CD4-positive, alpha-beta T cell treated with Interleukin-17A for 1 hour (primary cell): Measurements from ENCODE around the gene CCDC3.

Experiments used
- DNase-seq: peaks from one replicate; pipeline ENCODE4 v3.0.0-alpha.2; 2020

CCDC3 gene

DNA sequence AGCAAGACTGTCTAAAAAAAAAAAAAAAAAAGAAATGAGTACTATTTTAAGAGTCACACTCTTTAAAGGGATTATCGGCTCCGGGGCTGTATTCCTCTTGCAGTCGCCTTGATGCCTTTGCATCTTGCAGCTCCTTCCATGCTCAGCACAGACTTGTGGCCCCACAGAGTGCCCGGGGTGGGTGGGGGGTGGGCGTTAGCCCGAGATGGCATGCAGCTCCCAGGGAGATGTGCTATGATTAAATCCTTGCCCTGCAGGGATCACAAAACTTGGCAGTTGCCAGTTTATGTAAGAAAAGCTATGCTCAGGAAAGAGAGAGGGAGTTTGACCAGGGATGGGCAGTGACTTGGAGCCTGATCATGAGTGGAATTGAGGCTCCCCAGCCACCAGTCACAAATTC lies 81.9 kb downstream of the CCDC3 start:
- DNase-seq, result no peak

DNA sequence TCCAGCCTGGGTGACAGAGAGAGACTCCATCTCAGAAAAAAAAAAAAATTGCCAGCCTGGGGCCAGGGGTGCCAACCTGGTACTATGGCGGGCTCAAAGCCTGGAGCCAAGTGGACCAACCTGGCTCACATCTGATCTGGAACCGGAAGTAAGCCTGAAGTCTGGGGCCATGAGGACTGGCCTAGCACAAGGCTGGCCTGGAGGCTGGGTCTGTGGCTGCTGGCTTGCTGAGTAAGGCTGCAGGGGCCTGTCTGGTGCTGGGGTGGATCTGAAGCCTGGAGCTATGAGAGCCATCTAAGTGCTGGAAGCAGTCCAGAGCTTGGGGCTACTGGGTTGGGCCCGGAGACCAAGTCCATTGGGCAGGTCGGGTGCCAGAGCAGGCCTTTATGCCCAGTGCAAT lies 84.9 kb downstream of the CCDC3 start:
- no peak for DNase-seq

DNA sequence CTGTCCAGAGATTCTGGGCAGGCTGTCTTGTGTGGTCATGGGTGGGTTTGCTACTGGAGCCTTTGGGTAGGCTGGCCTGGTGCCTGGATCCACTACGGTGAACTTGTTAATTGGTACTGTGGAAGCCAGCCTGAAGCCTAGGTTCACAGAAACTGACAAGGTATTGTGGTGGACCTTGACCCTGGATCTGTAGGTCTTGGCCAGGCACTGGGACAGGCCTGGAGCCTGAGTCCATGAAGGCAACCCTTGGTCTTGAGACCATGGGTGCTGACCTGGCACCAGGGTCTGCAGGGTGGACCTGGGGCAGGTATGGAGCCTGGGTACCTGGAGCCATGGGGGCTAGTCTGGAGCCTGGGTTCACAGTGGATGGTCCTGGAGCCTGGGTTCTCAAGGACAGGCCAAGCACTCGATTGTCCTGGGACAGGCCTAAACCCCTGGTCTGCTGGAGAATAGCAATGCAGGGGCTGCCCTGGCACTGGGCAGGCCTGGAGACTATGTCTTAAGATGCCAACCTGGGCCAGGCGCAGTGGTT lies 85.8 kb downstream of the CCDC3 start:
- DNase-seq, result no peak

DNA sequence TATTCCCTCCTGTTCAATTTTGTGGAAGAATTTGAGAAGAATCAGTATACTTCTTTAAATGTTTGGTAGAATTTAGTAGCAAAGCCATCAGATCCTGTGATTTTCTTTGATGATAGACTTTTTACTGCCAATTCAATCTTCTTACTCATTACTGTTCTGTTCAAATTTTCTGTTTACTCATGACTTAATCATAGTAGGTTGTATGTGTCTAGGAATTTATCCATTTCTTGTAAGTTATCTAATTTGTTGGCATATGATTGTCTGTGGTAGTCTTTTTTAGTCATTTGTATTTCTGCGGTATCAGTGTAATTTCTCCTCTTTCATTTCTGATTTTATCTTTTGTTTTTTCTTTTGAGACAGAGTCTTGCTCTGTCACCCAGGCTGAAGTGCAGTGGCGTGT lies 87.4 kb downstream of the CCDC3 start:
- DNase-seq, result no peak

DNA sequence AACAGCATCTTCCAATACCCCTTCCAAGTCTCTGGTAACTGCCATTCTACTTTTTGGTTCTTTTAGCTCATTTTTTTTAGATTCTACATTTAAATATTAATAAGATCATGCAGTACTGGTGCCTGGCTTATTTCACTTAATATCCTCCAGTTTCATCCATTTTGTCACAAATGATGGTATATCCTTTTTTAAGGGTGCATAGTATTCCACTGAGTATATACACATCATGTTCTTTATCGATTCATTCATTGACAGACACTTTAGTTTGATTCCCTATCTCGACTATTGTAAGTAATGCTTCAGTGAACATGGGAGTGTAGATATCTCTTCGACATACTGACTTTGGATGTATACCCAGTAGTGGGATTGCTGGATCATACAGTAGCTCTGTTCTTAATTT lies 89.7 kb downstream of the CCDC3 start:
- DNase-seq, result no peak

DNA sequence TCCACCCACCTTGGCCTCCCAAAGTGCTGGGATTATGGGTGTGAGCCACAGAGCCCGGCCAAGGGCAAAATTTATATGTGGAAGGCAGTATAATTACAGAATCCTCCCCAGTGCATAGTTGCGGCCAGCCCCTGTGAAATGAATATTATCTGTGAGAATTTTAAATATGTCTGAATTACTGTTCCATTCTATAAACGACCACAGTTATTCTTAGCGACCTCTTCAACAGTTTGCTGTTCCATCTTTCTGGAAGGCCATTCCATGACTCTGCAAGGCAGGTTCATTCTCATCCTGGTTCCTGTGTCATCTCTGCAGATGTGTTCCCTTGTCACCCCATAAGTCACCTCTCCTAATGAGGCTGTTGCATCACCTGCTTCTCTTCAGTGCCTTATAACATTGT lies 90.7 kb downstream of the CCDC3 start:
- no peak for DNase-seq

- no peak for DNase-seq
Observed at GRCh38 chr10:12909836-12910185, 91.7 kb downstream of the CCDC3 start.

GRCh38 chr10:12909182-12909835 lies 92.2 kb downstream of the CCDC3 start:
- DNase-seq, result no peak

DNA sequence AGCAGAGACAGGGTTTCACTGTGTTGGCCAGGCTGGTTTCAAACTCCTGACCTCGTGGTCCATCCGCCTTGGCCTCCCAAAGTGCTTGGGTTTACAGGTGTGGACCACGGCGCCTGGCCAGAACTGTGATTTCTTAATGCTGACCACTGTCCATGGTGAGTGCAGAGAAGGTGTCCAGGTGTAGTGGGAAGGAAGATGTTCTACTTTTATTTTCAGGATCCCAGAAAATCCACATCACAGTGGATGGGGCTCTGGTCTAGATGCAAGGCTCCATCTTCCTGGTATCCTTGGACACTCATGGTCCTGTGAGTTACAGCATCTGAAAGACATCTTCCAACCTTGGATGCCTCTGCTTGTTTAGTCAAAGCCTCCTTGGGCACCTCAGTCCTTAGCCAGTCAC lies 92.7 kb downstream of the CCDC3 start:
- DNase-seq, result no peak

DNA sequence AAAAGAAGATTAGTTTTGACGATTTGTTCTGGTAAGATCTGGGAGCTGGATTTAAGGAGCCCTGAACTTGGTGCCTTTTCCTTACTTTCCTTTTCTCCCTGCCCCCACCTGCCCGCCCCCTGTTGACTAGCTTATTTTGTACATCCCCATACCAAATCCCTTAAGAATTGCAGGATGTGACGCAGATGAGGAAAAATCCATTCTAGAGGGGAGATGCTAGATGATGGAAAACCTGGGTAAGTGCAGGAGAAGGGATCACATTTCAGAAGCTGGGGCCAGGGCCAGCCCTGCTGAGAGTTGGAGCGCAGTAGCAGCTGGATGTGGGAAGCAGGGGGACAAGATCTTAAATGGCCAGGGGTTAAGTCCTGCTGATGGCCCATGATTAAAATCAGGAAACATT lies 93.9 kb downstream of the CCDC3 start:
- no peak for DNase-seq

GRCh38 chr10:12906051-12906541 lies 95.4 kb downstream of the CCDC3 start:
- DNase-seq, result no peak

DNA sequence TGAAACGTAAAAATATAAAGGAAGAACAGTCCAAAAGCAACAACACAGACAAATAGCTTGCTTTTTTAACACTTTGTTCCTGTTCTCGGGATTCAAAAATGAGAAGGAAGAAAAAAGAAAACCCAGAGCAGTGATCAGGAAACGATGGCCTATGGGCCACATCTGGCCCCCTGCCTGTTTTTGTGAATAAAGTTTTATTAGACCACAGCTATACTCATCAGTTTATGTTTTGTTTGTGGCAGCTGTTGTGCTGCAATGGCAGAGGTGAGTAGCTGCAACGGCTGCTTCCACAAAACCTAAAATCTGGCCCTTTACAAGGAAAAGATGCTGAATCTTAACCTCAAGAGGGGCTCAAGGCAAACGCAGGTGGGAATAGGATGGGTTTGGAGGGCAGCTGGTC lies 96.4 kb downstream of the CCDC3 start:
- DNase-seq, result no peak

- no peak for DNase-seq
Observed at GRCh38 chr10:12902851-12903358, 98.6 kb downstream of the CCDC3 start.

DNA sequence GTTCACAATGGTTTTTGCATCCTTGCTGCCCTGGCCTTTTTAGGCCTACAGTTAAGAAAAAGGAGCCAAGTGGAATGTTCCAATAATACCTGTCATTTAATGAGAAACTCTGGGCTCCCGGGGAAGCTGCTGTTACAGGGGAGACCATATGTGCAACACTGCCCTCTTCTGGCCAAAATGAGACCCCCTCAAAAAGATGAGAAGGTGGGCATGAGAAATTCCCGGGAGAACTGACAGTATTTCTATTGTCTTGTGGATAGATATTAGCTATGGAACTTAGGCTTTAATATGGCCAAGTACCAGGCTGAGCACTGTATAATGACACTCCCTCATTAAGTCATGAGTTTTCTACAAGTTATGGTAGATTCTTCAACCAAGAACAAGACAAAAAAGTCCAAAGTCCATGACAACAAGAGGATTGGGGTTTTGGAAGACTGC lies 99.4 kb downstream of the CCDC3 start:
- DNase-seq, result peak; percentile 49

DNA sequence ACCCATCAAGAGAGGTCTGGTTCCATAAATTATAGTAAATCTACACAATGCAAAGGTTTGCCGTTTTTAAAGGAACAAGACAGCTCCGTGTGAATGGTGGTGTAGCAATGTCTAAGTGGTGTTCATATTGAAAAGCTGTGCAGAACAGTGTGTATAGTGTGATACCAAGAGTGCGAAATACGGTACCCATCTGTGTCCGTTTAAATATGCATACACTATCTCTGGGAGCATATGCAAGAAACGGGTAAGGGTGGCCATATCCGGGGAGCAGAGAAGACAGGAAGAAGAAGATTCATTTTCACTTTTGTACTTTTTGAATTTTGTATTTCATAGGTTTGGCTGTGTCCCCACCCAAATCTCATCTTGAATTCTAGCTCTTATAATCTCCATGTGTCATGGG lies 102.0 kb downstream of the CCDC3 start:
- DNase-seq, result no peak

DNA sequence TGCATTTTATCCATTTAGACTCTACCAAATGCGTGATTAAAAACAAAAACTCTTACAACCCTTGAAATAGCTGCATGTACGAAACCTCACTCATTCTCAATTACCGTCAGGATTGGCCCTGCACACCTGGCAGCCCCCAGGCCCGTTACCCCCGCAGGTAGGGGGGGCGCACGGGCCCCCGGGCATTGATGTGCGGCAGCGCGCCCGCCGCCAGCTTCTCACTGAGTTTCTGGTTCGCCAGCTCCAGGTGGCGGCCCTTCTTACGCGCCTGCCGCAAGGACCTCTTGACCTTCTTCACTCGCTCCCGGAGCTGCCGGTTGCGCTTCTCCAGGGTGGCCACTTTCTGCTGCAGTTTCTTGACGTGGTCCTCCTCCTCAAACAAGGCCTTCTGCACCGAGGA lies 103.2 kb downstream of the CCDC3 start:
- DNase-seq, result no peak

DNA sequence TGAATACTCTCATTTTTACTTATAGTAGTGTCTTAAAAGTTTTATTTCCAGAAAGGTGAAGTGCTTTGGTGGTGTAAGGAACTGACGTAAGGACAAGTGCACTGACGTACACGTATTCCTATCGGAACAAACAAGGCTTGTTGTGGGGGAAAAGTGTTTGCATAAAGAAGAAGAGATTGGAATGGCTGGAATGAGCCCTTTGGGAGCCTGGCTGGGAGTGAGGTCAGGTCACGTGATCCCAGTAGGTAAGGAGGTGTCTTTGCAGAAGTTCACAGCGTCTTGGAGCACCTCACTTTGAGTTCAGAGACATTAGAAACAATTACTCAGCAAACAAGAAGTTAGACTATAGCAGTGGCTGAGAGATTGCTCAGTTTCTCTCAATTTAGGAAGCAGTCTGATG lies 104.2 kb downstream of the CCDC3 start:
- DNase-seq, result no peak

- no peak for DNase-seq
Observed at GRCh38 chr10:12896251-12896650, 105.3 kb downstream of the CCDC3 start.

GRCh38 chr10:12892924-12893323 lies 108.6 kb downstream of the CCDC3 start:
- no peak for DNase-seq

- no peak for DNase-seq
Observed at GRCh38 chr10:12890958-12891357, 110.6 kb downstream of the CCDC3 start.

DNA sequence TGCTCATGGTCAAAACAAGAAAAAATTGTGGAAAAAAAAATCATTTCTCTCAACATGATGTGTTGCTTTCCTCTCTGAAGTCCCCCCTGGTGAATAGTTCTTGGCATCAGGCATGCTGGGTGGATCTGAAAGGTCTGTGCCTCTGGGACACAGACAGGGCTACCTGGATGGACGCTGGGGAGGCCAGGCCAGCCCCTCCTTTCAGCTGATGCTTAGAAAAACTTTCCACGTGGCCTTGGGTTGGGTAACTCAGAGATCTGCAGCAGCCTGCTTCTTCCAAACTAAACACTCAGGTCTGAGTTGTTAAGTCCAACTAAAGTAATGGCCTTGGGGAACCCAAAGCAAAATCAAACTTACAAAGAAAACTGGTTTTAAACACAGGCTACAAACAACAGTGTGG lies 113.0 kb downstream of the CCDC3 start:
- DNase-seq, result no peak

- DNase-seq, result no peak
Observed at GRCh38 chr10:12887780-12888179, 113.7 kb downstream of the CCDC3 start.

DNA sequence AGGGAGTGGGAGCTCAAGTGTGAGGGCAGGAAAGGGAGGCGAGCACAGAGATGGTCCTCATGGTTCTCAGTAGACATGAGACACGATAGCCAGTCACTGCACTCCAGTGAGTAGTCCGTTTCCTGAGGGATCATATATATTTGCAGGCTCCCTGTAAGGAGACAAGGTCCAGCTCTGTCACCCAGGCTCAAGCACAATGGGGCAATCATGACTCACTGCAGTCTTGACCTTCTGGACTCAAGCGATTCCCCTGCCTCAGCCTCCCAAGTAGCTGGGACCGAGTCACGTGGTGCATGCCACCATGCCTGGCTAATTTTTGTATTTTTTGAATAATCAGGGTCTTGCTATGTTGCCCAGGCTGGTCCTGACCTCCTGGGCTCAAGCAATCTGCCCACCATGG lies 116.7 kb downstream of the CCDC3 start:
- DNase-seq, result no peak

DNA sequence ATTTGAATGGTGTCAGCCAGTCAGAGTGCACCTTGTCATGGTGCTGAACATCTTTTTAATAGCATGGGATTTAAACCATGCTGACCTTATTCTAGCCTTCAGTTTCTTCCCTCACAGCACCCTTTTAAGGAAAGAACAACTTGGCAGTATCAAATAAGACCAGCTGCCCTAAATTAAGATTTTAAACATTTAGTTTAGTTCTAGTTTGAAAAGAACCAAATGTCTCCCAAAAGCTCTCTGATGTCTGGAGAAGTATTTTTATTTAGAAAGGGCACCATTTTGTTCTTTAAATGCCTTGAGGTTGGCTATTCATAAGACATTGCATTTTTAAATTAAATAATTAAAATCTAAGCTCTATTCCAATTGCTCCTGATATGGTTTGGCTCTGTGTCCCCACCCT lies 121.1 kb downstream of the CCDC3 start:
- no peak for DNase-seq

DNA sequence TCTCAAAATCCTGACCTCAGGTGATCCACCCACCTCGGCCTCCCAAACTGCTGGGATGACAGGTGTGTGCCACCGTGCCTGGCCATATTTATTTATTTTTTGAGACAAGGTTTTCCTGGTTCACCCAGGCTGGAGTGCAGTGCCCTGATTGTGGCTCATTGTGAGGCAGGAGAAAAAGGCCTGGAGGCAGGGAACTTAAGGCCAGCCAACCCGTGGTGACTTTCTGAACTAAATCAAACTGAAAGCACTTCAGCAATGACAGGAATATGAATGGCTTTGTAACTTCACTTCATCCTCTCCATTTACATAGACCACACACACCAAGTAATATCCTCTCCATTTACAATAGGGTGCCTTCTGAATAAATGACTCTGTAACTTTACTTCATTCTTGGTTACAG lies 124.4 kb downstream of the CCDC3 start:
- DNase-seq, result no peak
